K562 (cell line): ENCODE measurements around the gene PAN2. TPM values are rescaled to one million over a fixed set of nuclear protein-coding genes. Genes with fewer than 3 reads are reported as not detected.
A peak's percentile ranks its signal among the peaks of the same experiment; 100 is the strongest.

Experiments used
- ARHGAP35 ChIP-seq: fragments of 450-650 bp; IDR thresholded peaks from 2 replicates; pipeline ENCODE4 v1.6.1; 2018; ENCODE audit not compliant: partially characterized antibody
- ATF7 ChIP-seq: fragments of 450-650 bp; IDR thresholded peaks from 2 replicates; pipeline ENCODE4 v1.7.1; 2014; ENCODE audit warnings: mild to moderate bottlenecking, moderate library complexity
- CBX2 ChIP-seq: fragments of 200-600 bp; sonication (generic); IDR thresholded peaks from one replicate; pipeline ENCODE4 v1.6.1; 2012; ENCODE audit warnings: mild to moderate bottlenecking, low read length, inconsistent platforms; ENCODE audit not compliant: insufficient read depth, poor library complexity, severe bottlenecking
- E2F4 ChIP-seq: sonication (generic); formaldehyde crosslinking; IDR thresholded peaks from 2 replicates; pipeline ENCODE4 v1.8.0; 2022; ENCODE audit warnings: mild to moderate bottlenecking, low read depth, missing genetic modification reagents
- FIP1L1 ChIP-seq: fragments of 200-400 bp; formaldehyde crosslinking; IDR thresholded peaks from 2 replicates; pipeline ENCODE4 v1.6.1; 2018; ENCODE audit warnings: mild to moderate bottlenecking, low read depth, low read length; ENCODE audit not compliant: poor library complexity, severe bottlenecking
- HIVEP1 ChIP-seq: fragments of 250-450 bp; sonication (Bioruptor Pico); IDR thresholded peaks from 2 replicates; pipeline ENCODE4 v1.4.0; 2020; ENCODE audit warnings: mild to moderate bottlenecking
- KDM5B ChIP-seq: fragments of 200-600 bp; sonication (generic); IDR thresholded peaks from 2 replicates; pipeline ENCODE4 v1.6.1; 2012; ENCODE audit warnings: low read depth, mild to moderate bottlenecking, moderate library complexity, low read length, control low read depth, inconsistent platforms; ENCODE audit not compliant: insufficient replicate concordance
- KLF16 ChIP-seq: IDR thresholded peaks from 2 replicates; pipeline ENCODE4 v1.6.1; 2016; ENCODE audit warnings: antibody characterized with exemption
- MAFG ChIP-seq: fragments of 450-650 bp; conservative IDR thresholded peaks from 2 replicates; pipeline ENCODE4 v1.6.1; 2016; ENCODE audit warnings: missing genetic modification characterization, missing compliant biosample characterization
- NR2C1 ChIP-seq, 2 experiments: fragments of 450-650 bp; IDR thresholded peaks; 2 replicates each; pipeline ENCODE4 v1.6.1; 2017; ENCODE audit warnings: mild to moderate bottlenecking in 2 of 2, antibody characterized with exemption in 1 of 2, inconsistent platforms in 1 of 2, missing compliant biosample characterization in 1 of 2, missing genetic modification characterization in 1 of 2
- USF1 ChIP-seq: sonication (generic); formaldehyde crosslinking; IDR thresholded peaks from 2 replicates; pipeline ENCODE4 v1.9.0; 2022; ENCODE audit warnings: mild to moderate bottlenecking, missing genetic modification reagents
- ZFP36 ChIP-seq: fragments of 150-350 bp; IDR thresholded peaks from 2 replicates; pipeline ENCODE4 v1.6.1; 2018; ENCODE audit warnings: low read length, low read depth; ENCODE audit not compliant: partially characterized antibody
- ZNF165 ChIP-seq: fragments of 250-450 bp; sonication (Bioruptor Pico); IDR thresholded peaks from 2 replicates; pipeline ENCODE4 v1.4.0; 2020; ENCODE audit warnings: borderline replicate concordance
- ZNF398 ChIP-seq: fragments of 250-450 bp; sonication (Bioruptor Pico); IDR thresholded peaks from 2 replicates; pipeline ENCODE4 v1.8.0; 2021; ENCODE audit warnings: moderate library complexity, mild to moderate bottlenecking, inconsistent platforms
- ZNF699 ChIP-seq: fragments of 250-450 bp; sonication (Bioruptor Pico); IDR thresholded peaks from 2 replicates; pipeline ENCODE4 v1.8.0; 2021; ENCODE audit warnings: mild to moderate bottlenecking, moderate library complexity; ENCODE audit not compliant: insufficient replicate concordance
- polyA plus RNA-seq, 8 experiments: library from polyadenylated mRNA; depleted of rRNA in 4 of 8; stranded (reverse) in 5 of 8; unstranded in 3 of 8; fragments of >200 nt; fragmentation: Nextera tagmentation in 2 of 8; fragmentation: Illumina TruSeq in 1 of 8; extraction: Ambion mirVana in 2 of 8; extraction: Trizol in 1 of 8; gene quantifications; 2 replicates each; pipeline versions ENCODE4 v1.2.1 to v1.2.3, GENCODE V29; 2011 to 2014; ENCODE audit warnings: inconsistent platforms in 1 of 8, missing spikeins in 1 of 8
- total RNA-seq, 7 experiments: library from RNA; depleted of rRNA in 6 of 7; stranded (reverse); fragments of >200 nt in 6 of 7; fragmentation: Illumina TruSeq in 2 of 7; extraction: Trizol in 2 of 7; gene quantifications; 2 replicates each; pipeline versions ENCODE4 v1.2.1 to v1.2.3, GENCODE V29; 2011 to 2021; ENCODE audit warnings: low replicate concordance in 1 of 7
- TF ChIP-seq, protein P1 (sequence below): fragments of 250-450 bp; sonication (Bioruptor Pico); IDR thresholded peaks from 2 replicates; pipeline ENCODE4 v1.8.0; 2022; ENCODE audit warnings: moderate library complexity, mild to moderate bottlenecking, inconsistent platforms
- TF ChIP-seq, protein P2 (sequence below): fragments of 250-450 bp; sonication (Bioruptor Pico); IDR thresholded peaks from 2 replicates; pipeline ENCODE4 v1.4.0; 2020; ENCODE audit warnings: mild to moderate bottlenecking
- TF ChIP-seq, protein P3 (sequence below): fragments of 450-650 bp; formaldehyde crosslinking; IDR thresholded peaks from 2 replicates; pipeline ENCODE4 v1.4.0; 2020; ENCODE audit warnings: mild to moderate bottlenecking, moderate library complexity

The PAN2 gene
- total and polyA plus RNA-seq, 9 of the 15 experiments (the other 6 are each of a cell fraction or from before 2014, with no cell fraction given), result 15.0 to 66.1 (median 25.9) TPM

- TF ChIP-seq NR2C1 (IDR thresholded peaks at IDR 0.05), result no peak
- no peak for TF ChIP-seq NR2C1 (tag; IDR thresholded peaks at IDR 0.05)
- TF ChIP-seq FIP1L1, result no peak
- TF ChIP-seq ARHGAP35, result no peak
- no peak for TF ChIP-seq USF1
- no peak for TF ChIP-seq ATF7
- TF ChIP-seq HIVEP1 (CRISPR knock-in tag), result no peak
- TF ChIP-seq, protein P1, sequence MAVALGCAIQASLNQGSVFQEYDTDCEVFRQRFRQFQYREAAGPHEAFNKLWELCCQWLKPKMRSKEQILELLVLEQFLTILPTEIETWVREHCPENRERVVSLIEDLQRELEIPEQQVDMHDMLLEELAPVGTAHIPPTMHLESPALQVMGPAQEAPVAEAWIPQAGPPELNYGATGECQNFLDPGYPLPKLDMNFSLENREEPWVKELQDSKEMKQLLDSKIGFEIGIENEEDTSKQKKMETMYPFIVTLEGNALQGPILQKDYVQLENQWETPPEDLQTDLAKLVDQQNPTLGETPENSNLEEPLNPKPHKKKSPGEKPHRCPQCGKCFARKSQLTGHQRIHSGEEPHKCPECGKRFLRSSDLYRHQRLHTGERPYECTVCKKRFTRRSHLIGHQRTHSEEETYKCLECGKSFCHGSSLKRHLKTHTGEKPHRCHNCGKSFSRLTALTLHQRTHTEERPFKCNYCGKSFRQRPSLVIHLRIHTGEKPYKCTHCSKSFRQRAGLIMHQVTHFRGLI, result no peak
- TF ChIP-seq, protein P2, sequence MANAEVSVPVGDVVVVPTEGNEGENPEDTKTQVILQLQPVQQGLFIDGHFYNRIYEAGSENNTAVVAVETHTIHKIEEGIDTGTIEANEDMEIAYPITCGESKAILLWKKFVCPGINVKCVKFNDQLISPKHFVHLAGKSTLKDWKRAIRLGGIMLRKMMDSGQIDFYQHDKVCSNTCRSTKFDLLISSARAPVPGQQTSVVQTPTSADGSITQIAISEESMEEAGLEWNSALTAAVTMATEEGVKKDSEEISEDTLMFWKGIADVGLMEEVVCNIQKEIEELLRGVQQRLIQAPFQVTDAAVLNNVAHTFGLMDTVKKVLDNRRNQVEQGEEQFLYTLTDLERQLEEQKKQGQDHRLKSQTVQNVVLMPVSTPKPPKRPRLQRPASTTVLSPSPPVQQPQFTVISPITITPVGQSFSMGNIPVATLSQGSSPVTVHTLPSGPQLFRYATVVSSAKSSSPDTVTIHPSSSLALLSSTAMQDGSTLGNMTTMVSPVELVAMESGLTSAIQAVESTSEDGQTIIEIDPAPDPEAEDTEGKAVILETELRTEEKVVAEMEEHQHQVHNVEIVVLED (CRISPR knock-in tag), result no peak
- no peak for TF ChIP-seq ZNF699 (CRISPR knock-in tag)
- no peak for TF ChIP-seq ZFP36
- TF ChIP-seq ZNF398 (CRISPR knock-in tag), result no peak
- no peak for TF ChIP-seq KLF16
- no peak for TF ChIP-seq E2F4
- peak; percentile 33 for TF ChIP-seq KDM5B
- no peak for TF ChIP-seq ZNF165 (CRISPR knock-in tag)
- TF ChIP-seq MAFG, result no peak
- TF ChIP-seq, protein P3, sequence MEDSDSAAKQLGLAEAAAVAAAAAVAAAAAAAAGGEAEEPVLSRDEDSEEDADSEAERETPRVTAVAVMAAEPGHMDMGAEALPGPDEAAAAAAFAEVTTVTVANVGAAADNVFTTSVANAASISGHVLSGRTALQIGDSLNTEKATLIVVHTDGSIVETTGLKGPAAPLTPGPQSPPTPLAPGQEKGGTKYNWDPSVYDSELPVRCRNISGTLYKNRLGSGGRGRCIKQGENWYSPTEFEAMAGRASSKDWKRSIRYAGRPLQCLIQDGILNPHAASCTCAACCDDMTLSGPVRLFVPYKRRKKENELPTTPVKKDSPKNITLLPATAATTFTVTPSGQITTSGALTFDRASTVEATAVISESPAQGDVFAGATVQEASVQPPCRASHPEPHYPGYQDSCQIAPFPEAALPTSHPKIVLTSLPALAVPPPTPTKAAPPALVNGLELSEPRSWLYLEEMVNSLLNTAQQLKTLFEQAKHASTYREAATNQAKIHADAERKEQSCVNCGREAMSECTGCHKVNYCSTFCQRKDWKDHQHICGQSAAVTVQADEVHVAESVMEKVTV, result no peak
- TF ChIP-seq CBX2, result no peak
Observed at GRCh38 chr12:56333197-56333678, 562 bp downstream of the PAN2 start (continued).
